GM10266 (cell line): ENCODE results near the gene SLC9A9.
A peak's percentile ranks its signal among the peaks of the same experiment; 100 is the strongest.

Experiments used
- DNase-seq: peaks from one replicate; pipeline ENCODE4 v3.0.0; 2012; ENCODE audit errors: extremely low spot score
- CTCF ChIP-seq: IDR thresholded peaks from 2 replicates; pipeline ENCODE4 v1.5.1; 2012; ENCODE audit warnings: mild to moderate bottlenecking, low read depth; ENCODE audit not compliant: control insufficient read depth, insufficient read depth; ENCODE audit errors: missing control alignments

The SLC9A9 gene

DNA sequence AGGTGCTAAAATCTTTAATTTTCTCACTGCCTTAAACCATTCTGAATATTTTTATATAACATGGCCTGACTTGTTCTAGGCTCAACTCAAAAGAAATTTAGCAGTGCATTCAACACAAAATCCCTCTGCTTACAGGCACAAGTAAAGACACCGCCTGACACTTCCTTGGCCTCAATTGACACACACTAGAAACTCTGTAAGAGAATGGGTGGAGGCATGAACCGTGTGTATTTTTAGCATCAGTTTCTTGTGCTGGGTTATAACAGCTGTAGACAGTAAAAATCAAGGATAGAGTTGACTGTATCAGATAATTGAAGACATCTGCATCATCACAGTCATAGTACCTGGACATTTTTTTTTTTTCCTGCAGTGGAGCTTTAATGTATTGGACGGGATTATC, 54.3 kb downstream of the SLC9A9 start:
- no peak for TF ChIP-seq CTCF
- DNase-seq: no peak

GRCh38 chr3:143791386-143791785, 56.9 kb downstream of the SLC9A9 start:
- DNase-seq: no peak
- no peak for TF ChIP-seq CTCF

DNA sequence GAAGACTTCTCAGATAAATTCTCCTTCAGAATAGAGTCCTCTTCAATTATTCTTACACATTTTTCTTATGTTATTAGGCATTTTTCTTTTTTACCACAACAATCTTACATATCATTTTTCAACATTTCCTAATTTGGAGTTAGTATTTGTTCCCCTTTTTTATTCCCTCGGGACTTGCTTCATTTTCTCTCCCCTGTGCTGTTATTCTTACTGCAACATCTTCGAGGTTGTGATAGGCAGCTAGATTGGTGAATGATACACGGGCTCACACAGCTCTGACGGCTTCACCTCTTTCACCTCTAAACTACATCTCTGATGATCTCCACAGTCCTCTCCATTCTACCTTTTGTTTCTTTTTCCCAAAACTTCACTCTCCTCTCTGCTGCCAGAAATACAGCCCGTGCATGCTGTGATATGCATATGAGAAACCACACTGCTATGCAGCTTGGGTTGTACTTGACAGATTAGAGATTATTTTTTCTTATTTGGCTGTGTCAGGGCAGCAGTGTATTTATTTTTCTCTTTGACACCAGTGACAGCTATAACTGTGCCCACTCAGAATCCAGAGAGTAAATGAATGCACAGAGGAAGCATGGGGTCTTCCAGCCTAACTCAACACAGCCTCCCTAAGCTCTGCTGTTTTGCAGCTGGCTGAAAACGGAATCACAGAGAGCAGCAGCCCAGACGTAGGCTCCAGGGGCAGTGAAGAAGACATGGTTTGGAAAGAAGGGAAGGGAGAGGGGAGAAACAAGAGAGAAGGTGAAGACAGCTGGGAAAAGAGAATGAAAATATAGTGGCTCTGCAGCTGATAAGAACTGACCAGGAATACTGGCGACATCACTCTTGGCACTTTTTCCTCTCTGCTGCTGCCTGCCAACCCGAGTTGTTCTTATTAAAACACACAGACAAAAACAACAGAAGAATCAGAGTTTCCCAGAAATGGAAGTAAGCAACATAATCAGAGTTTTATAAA, 61.8 kb downstream of the SLC9A9 start:
- TF ChIP-seq CTCF: no peak
- no peak for DNase-seq

- TF ChIP-seq CTCF: no peak
- no peak for DNase-seq
These were observed 63.8 kb downstream of the SLC9A9 start for GRCh38 chr3:143784446-143784845.

DNA sequence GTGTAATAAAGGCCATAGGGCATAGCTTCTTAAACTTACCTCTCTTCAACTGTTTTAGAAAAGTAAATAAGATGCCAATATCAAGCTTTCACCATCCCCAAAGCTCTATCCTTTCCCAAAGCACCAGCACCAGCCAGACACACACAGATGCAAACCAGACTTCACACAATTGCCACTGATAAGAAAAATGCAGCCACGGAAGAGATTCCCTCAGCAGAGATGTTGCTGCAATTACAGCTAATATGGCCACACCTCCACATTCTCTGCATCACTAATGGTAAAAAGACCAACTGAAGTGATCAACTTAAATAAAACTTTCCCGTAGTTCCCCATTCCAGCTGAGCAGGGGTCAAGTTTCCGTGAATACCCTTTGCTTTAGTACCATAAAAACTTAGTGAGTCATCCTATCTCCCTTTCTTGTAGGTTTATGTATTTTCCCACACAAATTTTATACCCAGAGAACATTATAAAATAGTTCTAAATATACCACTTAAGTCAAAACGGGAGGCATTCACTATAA, 64.4 kb downstream of the SLC9A9 start:
- TF ChIP-seq CTCF: no peak
- DNase-seq: no peak

DNA sequence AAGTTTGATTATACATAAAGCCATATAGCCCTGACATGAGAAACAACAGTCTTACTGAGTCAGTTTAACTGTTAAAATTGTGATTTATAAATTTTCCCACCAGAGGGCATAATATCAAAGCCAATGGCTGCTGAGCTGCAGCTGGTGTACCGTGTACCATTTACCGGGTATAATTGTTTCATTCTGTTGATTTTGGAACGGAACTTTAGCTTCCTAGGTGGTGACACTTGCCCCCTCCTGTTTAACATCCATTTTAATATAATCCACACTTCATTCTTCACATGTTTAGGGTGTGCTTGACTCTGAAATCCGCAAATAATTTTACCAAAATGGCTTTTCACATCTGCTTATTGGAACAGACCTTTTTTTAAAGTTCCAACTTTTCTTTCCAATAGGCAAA, 72.8 kb downstream of the SLC9A9 start:
- peak; percentile 50 for TF ChIP-seq CTCF
- DNase-seq: peak; percentile 64

DNA sequence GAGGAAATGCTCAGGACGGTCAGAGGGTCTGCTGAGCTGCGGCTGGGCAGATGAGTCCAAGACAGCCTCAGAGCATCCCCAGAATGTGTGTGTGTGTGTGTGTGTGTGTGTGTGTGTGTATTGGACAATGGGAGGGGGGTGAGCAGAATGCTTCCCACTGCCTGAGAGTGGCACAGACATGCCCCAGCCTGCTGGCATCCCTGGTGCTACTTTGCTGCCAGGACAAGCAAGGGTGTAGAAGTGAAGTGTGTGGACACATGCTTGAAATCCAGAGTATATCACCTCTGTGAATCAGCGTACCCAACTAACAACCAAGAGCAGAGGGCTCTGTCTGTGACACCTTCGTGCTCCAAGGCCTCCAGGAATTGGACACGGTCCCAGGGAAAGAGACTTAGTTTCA, 76.3 kb downstream of the SLC9A9 start:
- no peak for DNase-seq
- no peak for TF ChIP-seq CTCF
